GM10266 (cell line): ENCODE results near the gene RNF214.
"Not testable (repeated sequence)": the region's sequence is repeated elsewhere in the genome, so short reads cannot be mapped to it uniquely, and the experiment has no call there.

Experiments
- DNase-seq: peaks from one replicate; pipeline ENCODE4 v3.0.0; 2012; ENCODE audit errors: extremely low spot score
- CTCF ChIP-seq: IDR thresholded peaks from 2 replicates; pipeline ENCODE4 v1.5.1; 2012; ENCODE audit warnings: mild to moderate bottlenecking, low read depth; ENCODE audit not compliant: control insufficient read depth, insufficient read depth; ENCODE audit errors: missing control alignments

RNF214 gene

GRCh38 chr11:117232092-117232878 lies at the start of gene RNF214:
RNF214 (plus strand) TSS chr11:117232671; CDS start chr11:117234273, 1,602 bp downstream.
- TF ChIP-seq CTCF, result peak; percentile 90
- DNase-seq, result peak; percentile 99

GRCh38 chr11:117183178-117183577 lies 49.3 kb upstream of the RNF214 start:
- DNase-seq, result not testable (repeated sequence)

- DNase-seq, result no peak
- no peak for TF ChIP-seq CTCF
Measured at GRCh38 chr11:117183724-117184349, 48.6 kb upstream of the RNF214 start.

GRCh38 chr11:117185736-117186430 lies 46.6 kb upstream of the RNF214 start:
- DNase-seq, result peak; percentile 22
- TF ChIP-seq CTCF, result no peak

- DNase-seq, result no peak
- TF ChIP-seq CTCF, result no peak
Measured at GRCh38 chr11:117186431-117186761, 46.1 kb upstream of the RNF214 start.

- no peak for DNase-seq
- no peak for TF ChIP-seq CTCF
Measured at GRCh38 chr11:117187007-117187406, 45.5 kb upstream of the RNF214 start.

- no peak for TF ChIP-seq CTCF
- DNase-seq, result peak; percentile 8
Measured at GRCh38 chr11:117187428-117187798, 45.1 kb upstream of the RNF214 start.
